IMR-90 (cell line): Measurements from ENCODE around the gene NSL1. TPM values are rescaled to one million over a fixed set of nuclear protein-coding genes. Genes with fewer than 3 reads are reported as not detected.
"Not testable (repeated sequence)": the region's sequence is repeated elsewhere in the genome, so short reads cannot be mapped to it uniquely, and the experiment has no call there.

Experiments
- ATAC-seq: fragments of 200-7000 bp; cut with Tn5 transposase; 2 replicates; pipeline ENCODE4 v1.9.1; 2020; ENCODE audit warnings: low read depth, mild to moderate bottlenecking, moderate library complexity
- BruUV-seq: library from RNA; stranded (reverse); fragments of 400-500 nt; replicated peaks from 2 replicates; lab custom pipeline; 2021; lab: Mats Ljungman, UMichigan
- CTCF ChIA-PET: fragments of 300-600 bp; formaldehyde crosslinking; extraction: SDS; loops from one replicate; lab custom pipeline; 2021; ENCODE audit warnings: antibody characterized with exemption; lab: Yijun Ruan, JAX
- POLR2A ChIA-PET: fragments of 300-600 bp; sonication (Branson Sonifier 250); formaldehyde crosslinking; loops from one replicate; lab custom pipeline; 2022; ENCODE audit warnings: antibody characterized with exemption; ENCODE audit not compliant: unreplicated experiment; lab: Charles Lee
- DNase-seq: peaks from one replicate; pipeline ENCODE4 v3.0.0; 2013
- H2AFZ ChIP-seq: replicated peaks from 2 replicates; pipeline ENCODE3; 2013; ENCODE audit warnings: low read length, mild to moderate bottlenecking; ENCODE audit not compliant: poor library complexity
- H2AK5ac ChIP-seq: 2 replicates; pipeline ENCODE4 v1.6.1; 2013; ENCODE audit warnings: low read depth, low read length, inconsistent platforms
- H2AK9ac ChIP-seq: replicated peaks from 2 replicates; pipeline ENCODE3; 2013; ENCODE audit warnings: mild to moderate bottlenecking, low read depth, low read length, moderate library complexity; ENCODE audit not compliant: poor library complexity
- H2BK120ac ChIP-seq: 2 replicates; pipeline ENCODE4 v1.6.1; 2013; ENCODE audit warnings: low read depth, low read length, inconsistent platforms
- H2BK15ac ChIP-seq: 3 replicates; pipeline ENCODE4 v1.6.1; 2013; ENCODE audit warnings: low read depth, low read length, inconsistent platforms
- H2BK20ac ChIP-seq: 2 replicates; pipeline ENCODE4 v1.6.1; 2013; ENCODE audit warnings: low read depth, mild to moderate bottlenecking, inconsistent platforms, low read length, moderate library complexity
- H2BK5ac ChIP-seq: 2 replicates; pipeline ENCODE4 v1.6.1; 2013; ENCODE audit warnings: mild to moderate bottlenecking, low read depth, low read length, inconsistent platforms; ENCODE audit not compliant: poor library complexity, severe bottlenecking
- H3K14ac ChIP-seq: replicated peaks from 2 replicates; pipeline ENCODE4 v1.6.1; 2013; ENCODE audit warnings: low read depth, low read length, inconsistent platforms
- H3K18ac ChIP-seq: 2 replicates; pipeline ENCODE4 v1.6.1; 2013; ENCODE audit warnings: low read depth, low read length, control low read depth
- H3K23ac ChIP-seq: 2 replicates; pipeline ENCODE4 v1.6.1; 2013; ENCODE audit warnings: low read depth, low read length, inconsistent platforms
- H3K27ac ChIP-seq: 2 replicates; pipeline ENCODE4 v1.5.1; 2013; ENCODE audit warnings: mild to moderate bottlenecking, control low read depth, low read length; ENCODE audit not compliant: insufficient read depth
- H3K27me3 ChIP-seq: 2 replicates; pipeline ENCODE4 v1.6.1; 2013; ENCODE audit warnings: low read length; ENCODE audit not compliant: control insufficient read depth, insufficient read depth
- H3K36me3 ChIP-seq: 2 replicates; pipeline ENCODE4 v1.6.1; 2013; ENCODE audit warnings: low read length, mixed read lengths; ENCODE audit not compliant: control insufficient read depth, insufficient read depth
- H3K4ac ChIP-seq: 2 replicates; pipeline ENCODE4 v1.6.1; 2013; ENCODE audit warnings: low read depth, low read length, inconsistent platforms
- H3K4me1 ChIP-seq: 2 replicates; pipeline ENCODE4 v1.6.1; 2013; ENCODE audit warnings: low read length, mixed read lengths; ENCODE audit not compliant: control insufficient read depth, insufficient read depth
- H3K4me2 ChIP-seq: 2 replicates; pipeline ENCODE4 v1.6.1; 2013; ENCODE audit warnings: low read depth, mild to moderate bottlenecking, control low read depth, low read length, moderate library complexity
- H3K4me3 ChIP-seq: 2 replicates; pipeline ENCODE4 v1.5.1; 2013; ENCODE audit warnings: low read depth, mild to moderate bottlenecking, control low read depth, low read length, moderate library complexity; ENCODE audit not compliant: insufficient read depth
- H3K56ac ChIP-seq: 2 replicates; pipeline ENCODE4 v1.6.1; 2013; ENCODE audit warnings: low read length, inconsistent platforms; ENCODE audit not compliant: insufficient read depth; ENCODE audit errors: extremely low read depth
- H3K79me1 ChIP-seq, 2 experiments: 2 replicates each; pipeline ENCODE4 v1.6.1; 2013; ENCODE audit warnings: low read length in 2 of 2, inconsistent platforms in 1 of 2, low read depth in 1 of 2
- H3K9ac ChIP-seq: 2 replicates; pipeline ENCODE4 v1.6.1; 2013; ENCODE audit warnings: low read depth, low read length, control low read depth
- H3K9me1 ChIP-seq: 2 replicates; pipeline ENCODE4 v1.6.1; 2013; ENCODE audit warnings: low read length, inconsistent platforms; ENCODE audit not compliant: insufficient read depth
- H3K9me3 ChIP-seq: 2 replicates; pipeline ENCODE4 v1.6.1; 2013; ENCODE audit warnings: low read length; ENCODE audit not compliant: control insufficient read depth, insufficient read depth
- H4K20me1 ChIP-seq: 2 replicates; pipeline ENCODE4 v1.6.1; 2013; ENCODE audit warnings: low read length, inconsistent platforms; ENCODE audit not compliant: insufficient read depth
- H4K5ac ChIP-seq: 2 replicates; pipeline ENCODE4 v1.6.1; 2013; ENCODE audit warnings: mild to moderate bottlenecking, low read depth, low read length, control low read depth
- H4K8ac ChIP-seq, 2 experiments: 2 replicates each; pipeline ENCODE4 v1.6.1; 2013; ENCODE audit warnings: low read depth in 2 of 2, low read length in 2 of 2, control low read depth in 1 of 2, inconsistent platforms in 1 of 2
- H4K91ac ChIP-seq: 2 replicates; pipeline ENCODE4 v1.6.1; 2013; ENCODE audit warnings: low read depth, low read length, inconsistent platforms; ENCODE audit not compliant: insufficient read depth
- CTCF ChIP-seq: conservative IDR thresholded peaks from 2 replicates; pipeline ENCODE4 v1.5.1; 2012; ENCODE audit warnings: mild to moderate bottlenecking, low read depth, low read length, improper control_type of control experiment
- WGBS, 2 experiments: methylation state at CpG; one replicate each; pipeline versions ENCODE4 v1.1.5 to v1.1.7; 2013; ENCODE audit warnings: missing lambda C conversion rate in 2 of 2; ENCODE audit not compliant: insufficient read length in 1 of 2; ENCODE audit errors: extremely low coverage in 2 of 2; 5-methylcytosine and 5-hydroxymethylcytosine counted together
- dilution Hi-C: fragments of 300-500 bp; cut with HindIII; formaldehyde crosslinking; loops from one replicate; pipeline ENCODE4 v1.14.3; 2018; ENCODE audit warnings: low sequenced_read_pairs; ENCODE audit not compliant: unreplicated experiment
- in situ Hi-C: fragments of 300-500 bp; cut with MboI; formaldehyde crosslinking; loops from 3 replicates; pipeline ENCODE4 v1.14.3; 2019; ENCODE audit warnings: low sequenced_read_pairs, inconsistent platforms, mixed read lengths
- intact Hi-C: fragments of 100-400 bp; cut with micrococcal nuclease; formaldehyde crosslinking; loops from 2 replicates; pipeline ENCODE4 v1.10.0; 2022
- polyA plus RNA-seq, 3 experiments: library from polyadenylated mRNA; depleted of rRNA; stranded (reverse); fragments of >200 nt; gene quantifications; 2 replicates each; pipeline ENCODE4 v1.2.3, GENCODE V29; 2012; ENCODE audit warnings: low replicate concordance in 1 of 3
- total RNA-seq: library from RNA; depleted of rRNA; stranded (reverse); fragments of >200 nt; gene quantifications from 2 replicates; pipeline ENCODE4 v1.2.3, GENCODE V29; 2012

The NSL1 gene
- total and polyA plus RNA-seq, 2 of the 4 experiments (the other 2 are of a cell fraction), result 19.1 to 42.5 TPM

- TF ChIP-seq CTCF, result no peak
Measured at GRCh38 chr1:212727386-212728181, 64.0 kb downstream of the NSL1 start (continued).

GRCh38 chr1:212724679-212725078, 66.9 kb downstream of the NSL1 start:
- H3K27ac ChIP-seq, CTCF ChIA-PET, BruUV-seq, H2BK5ac ChIP-seq, H3K27me3 ChIP-seq, H2AFZ ChIP-seq, H3K4me1 ChIP-seq, H3K23ac ChIP-seq, ATAC-seq, H3K4me3 ChIP-seq, H3K56ac ChIP-seq, intact Hi-C loops, H3K14ac ChIP-seq, POLR2A ChIA-PET, H4K91ac ChIP-seq, H2BK20ac ChIP-seq, H3K9me1 ChIP-seq, H3K36me3 ChIP-seq, H3K9me3 ChIP-seq, H4K5ac ChIP-seq, H3K4me2 ChIP-seq, H3K18ac ChIP-seq, H4K20me1 ChIP-seq, H3K79me1 ChIP-seq, H2BK120ac ChIP-seq, H2AK5ac ChIP-seq, H3K9ac ChIP-seq, H3K4ac ChIP-seq, dilution Hi-C loops, H4K8ac ChIP-seq, DNase-seq, H2AK9ac ChIP-seq, H2BK15ac ChIP-seq, in situ Hi-C loops: not testable (repeated sequence)
- no CpG with 5 or more reads among the region's 34 CpGs for WGBS, 2 experiments
